ENCODE measurements around the gene CELA3A. TPM values are rescaled to one million over a fixed set of nuclear protein-coding genes. Genes with fewer than 3 reads are reported as not detected.

The CELA3A gene
- polyA plus RNA-seq, 2 of the 4 experiments (the other 2 are of a cell fraction): not detected

- Histone ChIP-seq H3K27ac (peak overlapping the region; percentile 98), H3K4me1 (peaks cover 3% of the 10 kb centered on the region; the same call in 1 of the 3 replicates), H3K4me2 (peak overlapping the region; percentile 70), H3K9me3 (no peaks in the 10 kb centered on the region), H3K4me3 (peak overlapping the region; percentile 99)
- WGBS (ENCODE audit: missing lambda C conversion rate): 2% methylated on average over 30 of the region's 33 CpGs
- DNase-seq (ENCODE audit: low read depth in 1 of 2, low spot score in 1 of 2) (peak; percentile 73 to 83), FAIRE-seq (no peak), ATAC-seq (peak; percentile 85 to 86)
- POLR2A ChIA-PET: interaction anchor here (0.6 to 2.2 kb wide), 8 partner anchors 9 to 436 kb away, joined by 3 to 13 read pairs (median 4); partner anchors contain the start of gene CDC42
- CTCF ChIA-PET: interaction anchor here (1.0 to 2.4 kb wide), 7 partner anchors 10 to 656 kb away, joined by 3 to 11 read pairs (median 3); no protein-coding TSS in a partner anchor
- TF ChIP-seq CHD2 (IDR thresholded peaks at IDR 0.05; ENCODE audit: low read length, partially characterized antibody) (no peak), CTCF (IDR thresholded peaks at IDR 0.05) (peak; percentile 5; the same call in 1 of the 3 replicates), POLR2A (IDR thresholded peaks at IDR 0.05; ENCODE audit: low read length) (no peak), CEBPB (IDR thresholded peaks at IDR 0.05) (peak in 1 of 2 experiments; percentile 65; a peak in 2 of 4 replicates), RAD21 (conservative IDR thresholded peaks at IDR 0.05 in 1 of 2, IDR thresholded peaks at IDR 0.05 in 1 of 2) (peak in 1 of 2 experiments; percentile 8; a peak in 1 of 5 replicates), BCL3 (IDR thresholded peaks at IDR 0.05) (0 out of 3 replicates have a peak, but pooled peaks have one; percentile 12), HEYL (CRISPR knock-in tag; IDR thresholded peaks at IDR 0.05) (no peak), FOSL2 (IDR thresholded peaks at IDR 0.05) (no peak), FOSL2 (CRISPR knock-in tag; IDR thresholded peaks at IDR 0.05) (peak; percentile 27; the same call in 1 of the 2 replicates)
Measured at GRCh38 chr1:22024485-22025367, 23.3 kb downstream of the CELA3A start.

GRCh38 chr1:22025368-22026155, 24.1 kb downstream of the CELA3A start:
- peaks cover 3% of the 10 kb centered on the region; the same call in 1 of the 3 replicates for H3K4me1 ChIP-seq
- no peaks in the 10 kb centered on the region for H3K9me3 ChIP-seq
- peak overlapping the region; percentile 70 for H3K4me2 ChIP-seq
- ATAC-seq (peak; percentile 87 to 90), DNase-seq (ENCODE audit: low read depth in 1 of 2, low spot score in 1 of 2) (peak; percentile 69 to 78), FAIRE-seq (no peak)
- peak; percentile 49 for TF ChIP-seq POLR2A (IDR thresholded peaks at IDR 0.05; ENCODE audit: low read length)
- peak; percentile 25; the same call in 1 of the 2 replicates for TF ChIP-seq TP53 (CRISPR knock-in tag; IDR thresholded peaks at IDR 0.05)
- no peak for TF ChIP-seq HDAC2 (IDR thresholded peaks at IDR 0.05)
- peak; percentile 54 to 77; a peak in 3 of 5 replicates for TF ChIP-seq JUN (IDR thresholded peaks at IDR 0.05)
- TF ChIP-seq CBX8 (IDR thresholded peaks at IDR 0.05): no peak
- 0 out of 3 replicates have a peak, but pooled peaks have one; percentile 43 for TF ChIP-seq BCL3 (IDR thresholded peaks at IDR 0.05)
- no peak for TF ChIP-seq PBX3 (IDR thresholded peaks at IDR 0.05)
- peak; percentile 86; the same call in 1 of the 2 replicates for TF ChIP-seq PHF8 (IDR thresholded peaks at IDR 0.05; ENCODE audit: borderline replicate concordance, low read depth)
- peak; percentile 60 for TF ChIP-seq KDM5A (IDR thresholded peaks at IDR 0.05)
- TF ChIP-seq FOSL2 (IDR thresholded peaks at IDR 0.05): no peak
- 0 out of 2 replicates have a peak, but pooled peaks have one; percentile 15 for TF ChIP-seq FOSL2 (CRISPR knock-in tag; IDR thresholded peaks at IDR 0.05)
- peak overlapping the region; percentile 99 for H3K4me3 ChIP-seq
- H3K27ac ChIP-seq: peak overlapping the region; percentile 98
- WGBS (ENCODE audit: missing lambda C conversion rate): 2% methylated on average over 16 of the region's 42 CpGs
- ChIA-PET POLR2A (interaction anchor here (0.6 to 2.2 kb wide), 7 partner anchors 8 to 1531 kb away, joined by 3 to 13 read pairs (median 3); partner anchors contain the start of gene CDC42), CTCF (interaction anchor here (1.0 to 2.4 kb wide), 4 partner anchors 9 to 657 kb away, joined by 3 to 11 read pairs (median 3); no protein-coding TSS in a partner anchor)
